Measurements from ENCODE around the gene ARFGEF3. TPM values are rescaled to one million over a fixed set of nuclear protein-coding genes. Genes with fewer than 3 reads are reported as not detected.
"Not testable (repeated sequence)": the region's sequence is repeated elsewhere in the genome, so short reads cannot be mapped to it uniquely, and the experiment has no call there.

ARFGEF3 gene
- total RNA-seq, 3 donors from 2014 or later: 0.16 to 0.53 (median 0.29) TPM

DNA sequence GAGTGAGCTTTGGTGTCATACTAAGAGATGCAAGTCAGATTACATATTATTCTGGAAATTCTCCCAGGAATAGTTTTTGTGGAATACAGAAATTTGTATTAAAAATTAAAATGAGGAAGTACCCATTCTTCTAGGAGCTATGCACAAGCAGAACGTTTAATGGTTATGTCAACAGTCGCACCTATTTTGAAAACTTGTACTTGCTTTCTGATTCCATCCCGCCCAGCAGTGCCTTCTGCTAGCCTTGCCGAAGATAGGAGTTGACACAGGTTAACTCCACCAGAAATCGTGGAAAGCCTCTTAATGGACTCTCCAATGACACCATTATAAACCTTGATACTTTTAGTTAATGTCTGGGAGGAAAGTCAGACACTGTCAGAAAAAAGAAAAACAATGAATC is 49.9 kb downstream of the ARFGEF3 start:
- H3K27me3 Mint-ChIP-seq (ENCODE audit: low read depth): peaks cover 23% of the 10 kb centered on the region
- ATAC-seq (no peak), DNase-seq (no peak)
- H3K4me1 Mint-ChIP-seq (ENCODE audit: low read depth): no peaks in the 10 kb centered on the region
- H3K4me3 Mint-ChIP-seq: no peak overlapping the region
- no peaks in the 10 kb centered on the region for H3K9me3 Mint-ChIP-seq
- H3K36me3 Mint-ChIP-seq (ENCODE audit: insufficient read depth): no peaks in the 10 kb centered on the region

DNA sequence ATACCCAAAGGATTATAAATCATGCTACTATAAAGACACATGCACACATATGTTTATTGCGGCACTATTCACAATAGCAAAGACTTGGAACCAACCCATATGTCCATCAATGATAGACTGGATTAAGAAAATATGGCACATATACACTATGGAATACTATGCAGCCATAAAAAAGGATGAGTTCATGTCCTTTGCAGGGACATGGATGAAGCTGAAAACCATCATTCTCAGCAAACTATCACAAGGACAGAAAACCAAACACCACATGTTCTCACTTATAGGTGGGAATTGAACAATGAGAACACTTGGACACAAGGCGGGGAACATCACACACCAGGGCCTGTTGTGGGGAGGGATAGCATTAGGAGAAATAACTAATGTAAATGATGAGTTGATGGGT is 50.8 kb downstream of the ARFGEF3 start:
- ATAC-seq; H3K4me3 Mint-ChIP-seq; H3K4me1 Mint-ChIP-seq (ENCODE audit: low read depth); H3K36me3 Mint-ChIP-seq (ENCODE audit: insufficient read depth); DNase-seq; H3K9me3 Mint-ChIP-seq: not testable (repeated sequence)
- peaks cover 26% of the 10 kb centered on the region for H3K27me3 Mint-ChIP-seq (ENCODE audit: low read depth)

- Mint-ChIP-seq H3K36me3 (ENCODE audit: insufficient read depth) (no peaks in the 10 kb centered on the region), H3K4me3 (no peak overlapping the region), H3K4me1 (ENCODE audit: low read depth) (no peaks in the 10 kb centered on the region), H3K27me3 (ENCODE audit: low read depth) (peaks cover 18% of the 10 kb centered on the region), H3K9me3 (no peaks in the 10 kb centered on the region)
- ATAC-seq: no peak
- no peak for DNase-seq
These were observed 53.5 kb downstream of the ARFGEF3 start for GRCh38 chr6:138215093-138215782.

DNA sequence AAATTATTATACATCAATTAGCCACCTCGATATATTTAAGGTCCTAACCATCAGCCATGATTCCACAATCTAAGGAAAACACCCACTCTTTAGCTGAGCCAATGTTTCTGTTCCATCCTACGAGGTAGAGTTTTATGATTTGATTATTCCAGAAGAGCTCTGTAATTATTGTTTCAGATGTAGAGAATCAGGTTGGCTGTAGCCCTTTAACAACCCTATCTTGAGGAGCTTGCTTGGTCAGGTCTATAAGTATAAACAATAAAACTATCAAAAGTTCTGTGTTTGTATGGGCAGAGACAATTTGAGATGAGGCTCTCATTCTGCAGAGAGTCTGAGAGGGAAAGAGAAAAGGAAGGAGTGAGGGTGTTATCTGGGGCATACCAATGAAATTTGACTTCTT is 56.7 kb downstream of the ARFGEF3 start, which contains the start of gene PBOV1:
TSS of gene PBOV1 (minus strand) at position 43 of the 400 bp plus-strand sequence. CDS start 96 bp downstream, outside the sequence.
- DNase-seq (no peak), ATAC-seq (no peak)
- Mint-ChIP-seq H3K27me3 (ENCODE audit: low read depth) (peaks cover 25% of the 10 kb centered on the region), H3K9me3 (no peaks in the 10 kb centered on the region), H3K4me1 (ENCODE audit: low read depth) (no peaks in the 10 kb centered on the region), H3K36me3 (ENCODE audit: insufficient read depth) (no peaks in the 10 kb centered on the region), H3K4me3 (no peak within 1 kb of the TSS)

DNA sequence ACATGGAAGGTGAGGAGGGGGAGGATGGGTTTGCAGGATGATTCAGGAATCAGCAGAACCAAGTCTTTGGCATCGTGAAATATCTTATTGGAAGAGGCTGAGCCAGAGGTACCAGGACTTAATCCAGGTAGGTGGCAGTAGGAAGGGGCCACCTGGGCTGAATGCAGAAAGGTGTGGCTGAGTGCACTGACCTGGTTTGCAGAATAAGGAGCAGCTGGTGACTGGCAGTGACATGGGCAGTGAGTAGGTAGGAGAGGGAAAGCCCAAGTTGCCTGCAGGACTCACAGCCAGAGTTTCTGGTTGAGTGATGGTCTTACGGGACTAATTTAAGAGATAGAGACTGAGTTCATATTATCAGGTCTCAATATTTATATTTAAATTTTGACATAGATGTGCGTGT is 57.7 kb downstream of the ARFGEF3 start:
- Mint-ChIP-seq H3K9me3 (no peaks in the 10 kb centered on the region), H3K36me3 (ENCODE audit: insufficient read depth) (no peaks in the 10 kb centered on the region), H3K4me3 (no peak overlapping the region), H3K4me1 (ENCODE audit: low read depth) (no peaks in the 10 kb centered on the region), H3K27me3 (ENCODE audit: low read depth) (peaks cover 24% of the 10 kb centered on the region)
- no peak for DNase-seq
- no peak for ATAC-seq

DNA sequence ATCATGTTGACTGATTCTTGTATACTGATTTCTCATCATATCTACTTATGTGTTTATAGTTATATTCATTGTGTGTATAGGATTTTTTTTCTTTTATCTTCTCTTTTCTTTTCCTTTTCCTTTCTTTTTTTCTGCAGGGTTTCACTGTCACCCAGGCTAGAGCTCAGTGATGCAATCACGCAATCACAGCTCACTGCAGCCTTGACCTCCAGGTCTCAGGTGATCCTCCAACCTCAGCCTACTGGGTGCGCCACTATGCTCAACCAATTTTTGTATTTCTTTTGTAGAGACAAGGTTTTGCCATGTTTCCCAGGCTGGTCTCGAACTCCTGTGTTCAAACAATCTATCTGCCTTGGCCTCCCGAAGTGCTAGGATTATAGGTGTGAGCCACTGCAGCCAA is 58.2 kb downstream of the ARFGEF3 start:
- H3K9me3 Mint-ChIP-seq: no peaks in the 10 kb centered on the region
- no peak for DNase-seq
- no peaks in the 10 kb centered on the region for H3K36me3 Mint-ChIP-seq (ENCODE audit: insufficient read depth)
- ATAC-seq: no peak
- no peaks in the 10 kb centered on the region for H3K4me1 Mint-ChIP-seq (ENCODE audit: low read depth)
- H3K4me3 Mint-ChIP-seq: no peak overlapping the region
- H3K27me3 Mint-ChIP-seq (ENCODE audit: low read depth): peaks cover 24% of the 10 kb centered on the region

GRCh38 chr6:138222901-138223546 is 61.3 kb downstream of the ARFGEF3 start:
- DNase-seq (no peak), ATAC-seq (no peak)
- H3K4me1 Mint-ChIP-seq (ENCODE audit: low read depth): no peaks in the 10 kb centered on the region
- H3K36me3 Mint-ChIP-seq (ENCODE audit: insufficient read depth): no peaks in the 10 kb centered on the region
- H3K4me3 Mint-ChIP-seq: no peak overlapping the region
- H3K27me3 Mint-ChIP-seq (ENCODE audit: low read depth): peaks cover 20% of the 10 kb centered on the region
- no peaks in the 10 kb centered on the region for H3K9me3 Mint-ChIP-seq

GRCh38 chr6:138225953-138226352 is 64.2 kb downstream of the ARFGEF3 start:
- Mint-ChIP-seq H3K4me3 (no peak overlapping the region), H3K36me3 (ENCODE audit: insufficient read depth) (no peaks in the 10 kb centered on the region), H3K9me3 (no peaks in the 10 kb centered on the region), H3K27me3 (ENCODE audit: low read depth) (peaks cover 15% of the 10 kb centered on the region), H3K4me1 (ENCODE audit: low read depth) (no peaks in the 10 kb centered on the region)
- ATAC-seq (no peak), DNase-seq (no peak)

DNA sequence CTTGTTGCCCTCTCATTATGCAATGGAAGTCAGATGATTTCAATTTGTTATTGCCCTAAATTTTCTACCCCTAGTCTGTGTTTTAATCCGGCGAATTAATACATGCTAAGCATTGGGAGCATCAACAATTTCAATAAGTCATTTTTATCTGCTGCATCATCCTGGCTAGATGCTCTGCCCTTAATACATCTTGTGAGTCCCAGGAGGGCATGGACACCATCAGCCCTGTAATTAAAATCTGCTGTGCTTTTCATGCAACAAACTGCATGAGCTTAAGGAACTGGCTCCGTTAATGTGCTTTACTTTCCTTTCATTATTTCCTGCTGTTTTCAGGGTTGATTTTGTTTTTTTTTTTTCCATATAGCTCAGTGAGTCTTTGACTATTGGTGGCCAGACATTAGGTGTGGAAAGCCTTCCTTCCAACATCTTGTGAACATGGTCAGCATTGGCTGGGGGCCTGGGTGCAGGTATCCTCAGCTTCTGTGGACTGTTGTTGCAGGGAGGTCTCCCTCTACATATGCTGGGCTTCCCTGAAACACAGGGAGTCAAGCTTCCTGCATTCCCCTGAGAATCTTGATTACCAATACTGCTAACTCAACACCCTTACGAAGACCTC is 65.1 kb downstream of the ARFGEF3 start:
- DNase-seq (no peak), ATAC-seq (no peak)
- no peaks in the 10 kb centered on the region for H3K4me1 Mint-ChIP-seq (ENCODE audit: low read depth)
- H3K36me3 Mint-ChIP-seq (ENCODE audit: insufficient read depth): no peaks in the 10 kb centered on the region
- no peak overlapping the region for H3K4me3 Mint-ChIP-seq
- H3K9me3 Mint-ChIP-seq: no peaks in the 10 kb centered on the region
- H3K27me3 Mint-ChIP-seq (ENCODE audit: low read depth): peaks cover 11% of the 10 kb centered on the region

DNA sequence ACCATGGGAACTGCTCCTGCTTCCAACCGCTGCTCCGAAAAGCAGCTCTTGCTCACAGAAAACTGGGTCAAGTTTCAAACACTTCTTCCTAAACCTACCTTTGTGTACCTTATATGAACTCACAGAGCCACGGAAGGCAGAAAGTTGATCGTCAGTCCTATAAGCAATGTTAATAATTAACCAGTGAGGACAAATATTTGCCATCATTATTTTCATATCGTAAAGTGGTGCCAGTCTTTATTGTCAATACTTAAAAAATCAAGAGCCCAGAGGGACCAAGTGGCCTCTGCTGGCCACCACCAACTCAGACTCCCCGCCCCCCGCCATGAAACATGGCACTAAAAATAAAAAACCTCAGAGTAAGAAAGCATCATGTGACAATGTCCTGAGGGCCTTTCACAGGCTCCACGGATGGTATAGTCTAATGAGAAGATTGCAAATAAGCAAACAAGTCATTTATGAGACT is 65.6 kb downstream of the ARFGEF3 start:
- Mint-ChIP-seq H3K4me1 (ENCODE audit: low read depth) (no peaks in the 10 kb centered on the region), H3K27me3 (ENCODE audit: low read depth) (peaks cover 6% of the 10 kb centered on the region), H3K9me3 (no peaks in the 10 kb centered on the region), H3K36me3 (ENCODE audit: insufficient read depth) (no peaks in the 10 kb centered on the region), H3K4me3 (no peak overlapping the region)
- DNase-seq (no peak), ATAC-seq (no peak)

DNA sequence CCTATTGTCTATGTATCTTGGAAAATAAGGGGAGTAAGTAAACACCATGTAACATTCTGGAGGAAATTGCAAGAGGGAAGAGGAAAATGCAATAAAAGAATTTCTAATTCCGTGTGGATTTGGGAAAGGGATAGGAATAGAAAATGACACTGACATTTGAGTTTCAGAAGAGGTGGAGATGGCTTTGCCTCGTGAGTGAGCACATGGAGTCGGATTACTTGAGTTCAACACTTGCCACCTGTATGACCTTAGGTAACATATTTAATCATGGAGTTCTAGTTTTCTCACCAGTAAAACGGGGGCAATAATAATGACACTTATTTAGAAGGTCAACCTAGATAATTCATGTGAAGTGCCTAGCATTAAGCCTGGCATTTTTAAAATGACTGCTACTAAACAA is 67.3 kb downstream of the ARFGEF3 start:
- H3K4me1 Mint-ChIP-seq (ENCODE audit: low read depth): no peaks in the 10 kb centered on the region
- DNase-seq: no peak
- H3K36me3 Mint-ChIP-seq (ENCODE audit: insufficient read depth): no peaks in the 10 kb centered on the region
- peaks cover 5% of the 10 kb centered on the region for H3K27me3 Mint-ChIP-seq (ENCODE audit: low read depth)
- no peak for ATAC-seq
- H3K9me3 Mint-ChIP-seq: no peaks in the 10 kb centered on the region
- no peak overlapping the region for H3K4me3 Mint-ChIP-seq

DNA sequence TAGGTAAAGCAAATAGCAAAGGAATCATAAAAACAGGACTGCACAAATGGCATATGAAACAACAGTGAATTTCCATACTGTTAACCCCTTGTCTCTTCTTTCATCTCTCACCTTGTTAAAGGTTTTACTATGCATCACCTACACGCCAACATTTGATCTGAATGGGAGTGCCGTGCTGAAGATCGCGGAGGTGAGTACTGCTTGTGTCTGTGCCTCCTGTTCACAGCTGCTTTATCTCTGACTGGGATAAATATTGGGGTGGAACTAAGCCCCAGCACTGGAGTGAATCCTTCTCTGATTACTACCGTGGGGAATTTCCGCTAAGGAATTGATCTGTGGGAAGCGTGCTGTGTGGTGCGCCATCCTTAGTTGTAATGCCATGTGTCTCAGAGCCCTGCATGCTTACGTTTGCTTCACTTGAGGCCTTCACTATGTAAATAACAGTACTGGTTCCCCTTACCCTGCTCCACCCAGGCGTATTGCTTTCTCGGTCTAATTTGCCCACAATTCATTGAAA is 68.0 kb downstream of the ARFGEF3 start:
- H3K9me3 Mint-ChIP-seq: no peaks in the 10 kb centered on the region
- H3K27me3 Mint-ChIP-seq (ENCODE audit: low read depth): peaks cover 5% of the 10 kb centered on the region
- no peaks in the 10 kb centered on the region for H3K36me3 Mint-ChIP-seq (ENCODE audit: insufficient read depth)
- no peaks in the 10 kb centered on the region for H3K4me1 Mint-ChIP-seq (ENCODE audit: low read depth)
- ATAC-seq (no peak), DNase-seq (no peak)
- H3K4me3 Mint-ChIP-seq: no peak overlapping the region

DNA sequence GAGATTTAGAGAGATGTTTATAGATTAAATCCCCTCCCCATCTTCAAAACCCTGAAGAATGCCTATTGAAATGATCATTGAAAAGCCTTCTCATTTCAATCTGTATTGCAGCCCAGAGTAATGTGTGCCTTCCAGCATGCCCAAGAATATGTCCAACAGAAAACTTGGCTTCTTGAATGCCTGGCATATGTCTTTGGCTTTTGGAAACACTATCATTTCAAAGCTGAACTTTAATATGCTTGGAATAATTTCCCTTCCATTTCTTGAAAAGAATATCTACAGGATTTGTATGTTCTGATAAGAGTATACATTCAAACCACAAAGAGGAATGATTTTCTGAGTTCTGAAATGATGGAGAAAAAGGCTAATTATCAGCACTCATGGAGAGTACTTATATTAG is 68.5 kb downstream of the ARFGEF3 start:
- peaks cover 5% of the 10 kb centered on the region for H3K27me3 Mint-ChIP-seq (ENCODE audit: low read depth)
- ATAC-seq: no peak
- no peaks in the 10 kb centered on the region for H3K36me3 Mint-ChIP-seq (ENCODE audit: insufficient read depth)
- no peaks in the 10 kb centered on the region for H3K4me1 Mint-ChIP-seq (ENCODE audit: low read depth)
- H3K4me3 Mint-ChIP-seq: no peak overlapping the region
- DNase-seq: no peak
- H3K9me3 Mint-ChIP-seq: no peaks in the 10 kb centered on the region

- Mint-ChIP-seq H3K36me3 (ENCODE audit: insufficient read depth) (no peaks in the 10 kb centered on the region), H3K4me1 (ENCODE audit: low read depth) (no peaks in the 10 kb centered on the region), H3K4me3 (no peak overlapping the region), H3K27me3 (ENCODE audit: low read depth) (peaks cover 5% of the 10 kb centered on the region), H3K9me3 (no peaks in the 10 kb centered on the region)
- DNase-seq: no peak
- ATAC-seq: no peak
These were observed 69.1 kb downstream of the ARFGEF3 start for GRCh38 chr6:138230759-138231380.

All from activated T-cell treated with anti-CD3 and anti-CD28 coated beads, Interleukin-2, amount 50 U/mL, for 4 hours (primary cell).